Cardiac fibroblast (primary cell): ENCODE data around the gene ZMIZ2.
A peak's percentile ranks its signal among the peaks of the same experiment; 100 is the strongest.

ENCODE experiments used
- DNase-seq, 2 donors: peaks; one replicate each; pipeline versions ENCODE4 v3.0.0 to v3.0.0-alpha.2; 2010; ENCODE audit warnings: low read depth in 2 of 2
- H3K4me3 ChIP-seq, 2 donors: replicated peaks in 1 of 2; 1 replicate in 1 of 2; 2 replicates in 1 of 2; pipeline ENCODE4 v1.5.1; 2011; ENCODE audit warnings: low read depth in 2 of 2, low read length in 2 of 2, mild to moderate bottlenecking in 2 of 2, moderate library complexity in 1 of 2
- CTCF ChIP-seq: IDR thresholded peaks from one replicate; pipeline ENCODE4 v1.5.1; 2011; ENCODE audit warnings: low read depth, mild to moderate bottlenecking, low read length, inconsistent platforms

The ZMIZ2 gene

GRCh38 chr7:44757739-44758138 is 9.1 kb downstream of the ZMIZ2 start:
- TF ChIP-seq CTCF: no peak
- DNase-seq: no peak
- no peak overlapping the region for H3K4me3 ChIP-seq

- no peak overlapping the region for H3K4me3 ChIP-seq
- TF ChIP-seq CTCF: no peak
- no peak for DNase-seq
These were observed 10.6 kb downstream of the ZMIZ2 start for GRCh38 chr7:44759246-44759645.

GRCh38 chr7:44760034-44760580 is 11.5 kb downstream of the ZMIZ2 start:
- H3K4me3 ChIP-seq: no peak overlapping the region
- TF ChIP-seq CTCF: no peak
- no peak for DNase-seq

GRCh38 chr7:44761207-44762161 is 12.8 kb downstream of the ZMIZ2 start:
- no peak overlapping the region for H3K4me3 ChIP-seq
- peak; percentile 29 to 59 for DNase-seq

GRCh38 chr7:44762300-44762699 is 13.7 kb downstream of the ZMIZ2 start:
- no peak overlapping the region for H3K4me3 ChIP-seq
- TF ChIP-seq CTCF: no peak
- DNase-seq: no peak

More at GRCh38 chr7:44761207-44762161, 12.8 kb downstream of the ZMIZ2 start:
- TF ChIP-seq CTCF: peak; percentile 13

GRCh38 chr7:44762726-44763522 is 14.3 kb downstream of the ZMIZ2 start:
- no peak overlapping the region for H3K4me3 ChIP-seq
- no peak for DNase-seq
- no peak for TF ChIP-seq CTCF
